ENCODE results near the gene AARS1.
"Not testable (repeated sequence)": the region's sequence is repeated elsewhere in the genome, so short reads cannot be mapped to it uniquely, and the experiment has no call there.

AARS1 gene

DNA sequence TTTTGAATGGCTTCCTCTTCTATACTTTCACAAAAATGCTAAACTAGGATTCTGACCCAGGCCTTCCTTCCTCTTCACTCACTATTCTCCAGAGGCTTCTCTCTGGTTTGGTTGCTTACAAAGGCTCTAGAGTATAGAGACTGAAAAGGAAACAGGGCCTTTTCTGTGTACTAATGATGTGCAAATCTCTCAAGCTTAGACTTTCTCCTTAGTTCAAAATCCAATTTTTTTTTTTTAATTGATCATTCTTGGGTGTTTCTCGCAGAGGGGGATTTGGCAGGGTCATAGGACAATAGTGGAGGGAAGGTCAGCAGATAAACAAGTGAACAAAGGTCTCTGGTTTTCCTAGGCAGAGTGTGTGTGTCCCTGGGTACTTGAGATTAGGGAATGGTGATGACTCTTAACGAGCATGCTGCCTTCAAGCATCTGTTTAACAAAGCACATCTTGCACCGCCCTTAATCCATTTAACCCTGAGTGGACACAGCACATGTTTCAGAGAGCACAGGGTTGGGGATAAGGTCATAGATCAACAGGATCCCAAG lies 65.3 kb downstream of the AARS1 start:
- DNase-seq: not testable (repeated sequence)

DNA sequence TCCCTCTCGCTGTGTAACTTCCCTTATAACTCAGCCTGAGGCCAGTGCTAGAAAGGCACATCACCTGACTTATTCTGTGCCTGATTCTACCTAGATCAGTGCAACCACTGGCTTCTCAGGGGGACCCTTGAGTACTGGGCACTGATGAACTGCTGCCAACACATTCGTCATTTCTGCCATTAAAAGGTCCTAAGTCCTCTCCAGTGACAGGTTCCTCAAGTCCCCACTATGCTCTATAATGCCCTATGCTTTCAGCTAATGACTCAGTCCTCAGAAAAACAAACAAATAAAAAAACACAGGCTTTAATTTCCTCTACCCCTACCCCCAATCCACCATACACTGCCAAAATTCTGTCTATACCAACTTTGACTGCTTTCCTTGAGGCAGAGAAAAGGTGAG lies 66.1 kb downstream of the AARS1 start:
- DNase-seq: not testable (repeated sequence)

- not testable (repeated sequence) for DNase-seq
Observed at GRCh38 chr16:70222574-70222973, 66.7 kb downstream of the AARS1 start.

DNA sequence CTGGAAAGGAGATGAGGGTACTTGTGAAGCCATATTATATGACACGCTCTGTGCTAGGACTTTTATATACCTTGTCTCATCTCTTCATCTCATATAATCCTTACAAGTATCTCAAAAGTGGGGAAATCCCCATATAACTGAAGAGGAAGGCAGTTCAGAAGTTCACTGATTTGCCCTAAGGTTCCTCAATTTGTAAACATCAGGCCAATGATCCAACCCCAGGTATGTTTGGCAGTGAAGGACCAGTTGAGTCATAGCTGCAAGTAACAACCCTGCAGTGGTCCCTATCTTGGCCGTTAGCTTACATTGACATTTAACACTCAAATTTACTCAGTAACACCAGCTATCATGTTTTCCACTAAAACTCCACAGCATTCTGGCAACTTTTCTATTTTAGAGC lies 70.7 kb downstream of the AARS1 start:
- not testable (repeated sequence) for DNase-seq

GRCh38 chr16:70206382-70206781 lies 82.9 kb downstream of the AARS1 start:
- DNase-seq: not testable (repeated sequence)

DNA sequence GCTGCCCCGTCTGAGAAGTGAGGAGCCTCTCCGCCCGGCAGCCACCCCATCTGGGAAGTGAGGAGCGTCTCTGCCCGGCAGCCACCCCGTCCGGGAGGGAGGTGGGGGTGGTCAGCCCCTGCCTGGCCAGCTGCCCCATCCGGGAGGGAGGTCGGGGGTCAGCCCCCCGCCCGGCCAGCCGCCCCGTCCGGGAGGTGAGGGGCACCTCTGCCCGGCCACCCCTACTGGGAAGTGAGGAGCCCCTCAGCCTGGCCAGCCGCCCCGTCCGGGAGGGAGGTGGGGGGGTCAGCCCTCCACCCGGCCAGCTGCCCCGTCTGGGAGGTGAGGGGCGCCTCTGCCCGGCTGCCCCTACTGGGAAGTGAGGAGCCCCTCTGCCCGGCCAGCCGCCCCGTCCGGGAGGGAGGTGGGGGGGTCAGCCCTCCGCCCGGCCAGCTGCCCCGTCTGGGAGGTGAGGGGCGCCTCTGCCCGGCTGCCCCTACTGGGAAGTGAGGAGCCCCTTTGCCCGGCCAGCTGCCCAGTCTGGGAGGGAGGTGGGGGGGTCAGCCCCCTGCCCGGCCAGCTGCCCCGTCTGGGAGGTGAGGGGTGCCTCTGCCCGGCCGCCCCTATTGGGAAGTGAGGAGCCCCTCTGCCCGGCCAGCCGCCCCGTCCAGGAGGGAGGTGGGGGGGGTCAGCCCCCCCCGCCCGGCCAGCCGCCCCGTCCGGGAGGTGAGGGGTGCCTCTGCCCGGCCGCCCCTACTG lies 84.5 kb downstream of the AARS1 start:
- DNase-seq: not testable (repeated sequence)

GRCh38 chr16:70204010-70204409 lies 85.3 kb downstream of the AARS1 start:
- DNase-seq: not testable (repeated sequence)

GRCh38 chr16:70203508-70203907 lies 85.8 kb downstream of the AARS1 start:
- not testable (repeated sequence) for DNase-seq
